Measurements from ENCODE around the gene ATP2B2.

The ATP2B2 gene

GRCh38 chr3:10510743-10511432, 5.5 kb upstream of the ATP2B2 start:
- DNase-seq (ENCODE audit: low read depth): no peak

GRCh38 chr3:10510086-10510742, 4.8 kb upstream of the ATP2B2 start:
- DNase-seq (ENCODE audit: low read depth): no peak

DNA sequence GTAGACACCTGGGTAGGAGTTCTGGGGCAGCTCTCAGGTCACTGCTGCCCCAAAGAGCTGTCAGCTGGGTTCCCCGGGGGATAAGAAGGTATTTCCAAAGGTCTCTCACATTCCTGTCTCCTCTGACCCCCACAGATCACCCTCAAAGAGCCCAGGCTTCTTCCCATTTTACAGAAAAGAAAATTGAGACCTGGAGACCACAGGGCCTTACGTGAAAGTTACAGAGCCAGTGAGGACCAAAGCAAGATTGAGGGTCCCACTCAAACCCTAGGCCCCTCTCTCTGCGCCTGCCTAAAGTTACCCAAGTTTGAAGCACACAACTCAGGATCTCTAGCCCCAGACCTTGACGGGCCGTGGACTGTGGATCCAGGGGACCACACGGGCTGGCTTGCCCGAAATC, 3.9 kb upstream of the ATP2B2 start:
- DNase-seq (ENCODE audit: low read depth): no peak

- DNase-seq (ENCODE audit: low read depth): no peak
These were observed 3.4 kb upstream of the ATP2B2 start for GRCh38 chr3:10508619-10509260.

- no peak for DNase-seq (ENCODE audit: low read depth)
These were observed 2.8 kb upstream of the ATP2B2 start for GRCh38 chr3:10508235-10508618.

- DNase-seq (ENCODE audit: low read depth): no peak
These were observed 1.9 kb upstream of the ATP2B2 start for GRCh38 chr3:10507331-10507730.

DNA sequence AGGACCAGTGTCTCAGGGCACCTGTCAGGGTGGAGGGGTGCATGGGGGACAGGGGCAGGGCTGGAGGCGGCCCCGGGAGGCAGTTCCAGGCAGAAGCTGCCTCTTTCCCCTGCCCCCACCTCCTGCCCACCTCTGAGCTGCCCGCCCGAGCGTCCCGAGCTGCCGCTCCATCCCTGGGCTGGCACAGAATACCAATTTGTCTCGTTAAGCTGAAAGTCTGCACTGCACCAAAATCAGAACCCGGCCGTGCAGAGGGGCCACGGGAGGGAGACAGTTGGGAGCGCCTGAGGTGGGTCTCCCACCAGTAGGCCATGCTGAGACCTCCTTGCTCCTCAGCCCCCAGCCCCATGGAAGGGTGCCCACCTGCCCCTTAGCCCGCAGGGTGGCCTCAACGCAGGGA, 1.3 kb upstream of the ATP2B2 start:
- DNase-seq (ENCODE audit: low read depth): no peak

GRCh38 chr3:10505791-10506585, 602 bp upstream of the ATP2B2 start:
- DNase-seq (ENCODE audit: low read depth): no peak

DNA sequence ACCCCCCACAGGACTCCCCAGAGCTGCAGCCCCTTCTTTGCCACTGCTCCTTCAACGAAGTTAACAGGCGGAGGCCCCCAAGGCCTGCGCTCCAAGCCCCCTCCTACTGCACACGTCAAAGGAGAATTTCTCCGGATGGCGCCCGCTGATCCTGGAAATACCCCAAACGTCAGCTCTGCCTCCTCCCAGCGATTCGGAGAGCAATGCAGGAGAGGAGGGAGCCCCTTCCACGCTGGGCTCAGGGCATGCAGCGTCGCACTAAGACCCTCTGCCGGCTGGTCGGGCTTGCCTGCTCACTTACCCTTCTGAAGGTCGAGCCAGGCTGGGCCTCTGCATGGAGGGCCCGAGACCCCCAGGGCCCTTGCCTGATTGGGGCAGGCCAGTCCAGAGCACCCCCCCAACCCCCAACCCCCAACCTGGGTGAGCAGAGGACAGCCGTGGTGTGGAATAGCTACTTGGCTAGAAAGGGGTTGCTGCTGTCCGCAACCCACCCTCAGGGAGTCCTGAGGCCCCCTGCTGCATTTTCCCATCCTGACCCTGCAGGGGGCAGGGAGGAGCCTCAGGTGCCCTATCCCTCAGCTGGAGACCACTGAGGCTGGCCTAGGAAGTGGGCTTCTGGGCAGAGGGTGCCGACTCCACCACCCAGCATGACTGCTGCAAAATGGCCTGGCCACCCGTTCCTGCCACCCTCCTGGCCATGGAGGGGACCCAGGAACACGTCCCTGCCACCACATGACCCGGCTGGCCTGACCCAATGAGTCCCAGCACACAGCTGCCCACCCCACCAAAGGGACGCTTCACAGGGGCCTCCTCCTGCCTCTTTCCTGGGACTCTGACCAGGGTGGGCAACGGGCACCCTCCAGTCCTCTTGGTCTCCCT, 976 bp downstream of the ATP2B2 start:
- DNase-seq (ENCODE audit: low read depth): no peak

DNA sequence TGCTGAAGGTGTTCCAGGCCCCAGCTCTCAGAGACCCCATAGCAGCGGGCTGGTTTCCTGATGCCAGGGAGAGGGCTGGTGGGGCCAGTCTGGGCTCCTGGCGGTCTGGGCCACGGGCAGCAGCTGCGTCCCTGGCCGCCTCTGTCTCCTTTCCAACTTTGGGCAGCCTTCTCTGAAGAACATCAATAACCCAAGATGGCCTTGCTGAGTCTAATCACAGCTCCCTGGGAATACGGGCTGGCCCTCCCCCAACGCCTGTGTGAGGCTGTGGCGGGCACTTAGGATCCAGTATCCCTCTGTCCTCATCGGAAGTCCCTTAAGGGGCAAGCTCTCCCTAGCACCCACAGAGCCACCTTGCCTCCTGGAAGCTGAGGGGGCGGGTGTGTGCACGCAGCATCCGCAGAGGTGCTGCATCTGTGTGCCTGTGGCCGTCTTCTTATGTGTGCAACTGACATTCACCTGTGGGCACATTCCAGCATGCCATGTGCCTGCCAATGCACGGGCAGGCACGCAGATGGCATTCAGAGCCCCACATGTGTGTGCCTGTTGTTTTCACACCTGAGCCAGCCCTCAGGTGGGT, 2.1 kb downstream of the ATP2B2 start:
- no peak for DNase-seq (ENCODE audit: low read depth)

GRCh38 chr3:10502185-10502880, 3.1 kb downstream of the ATP2B2 start:
- no peak for DNase-seq (ENCODE audit: low read depth)

- DNase-seq (ENCODE audit: low read depth): no peak
These were observed 3.7 kb downstream of the ATP2B2 start for GRCh38 chr3:10501664-10502052.

DNA sequence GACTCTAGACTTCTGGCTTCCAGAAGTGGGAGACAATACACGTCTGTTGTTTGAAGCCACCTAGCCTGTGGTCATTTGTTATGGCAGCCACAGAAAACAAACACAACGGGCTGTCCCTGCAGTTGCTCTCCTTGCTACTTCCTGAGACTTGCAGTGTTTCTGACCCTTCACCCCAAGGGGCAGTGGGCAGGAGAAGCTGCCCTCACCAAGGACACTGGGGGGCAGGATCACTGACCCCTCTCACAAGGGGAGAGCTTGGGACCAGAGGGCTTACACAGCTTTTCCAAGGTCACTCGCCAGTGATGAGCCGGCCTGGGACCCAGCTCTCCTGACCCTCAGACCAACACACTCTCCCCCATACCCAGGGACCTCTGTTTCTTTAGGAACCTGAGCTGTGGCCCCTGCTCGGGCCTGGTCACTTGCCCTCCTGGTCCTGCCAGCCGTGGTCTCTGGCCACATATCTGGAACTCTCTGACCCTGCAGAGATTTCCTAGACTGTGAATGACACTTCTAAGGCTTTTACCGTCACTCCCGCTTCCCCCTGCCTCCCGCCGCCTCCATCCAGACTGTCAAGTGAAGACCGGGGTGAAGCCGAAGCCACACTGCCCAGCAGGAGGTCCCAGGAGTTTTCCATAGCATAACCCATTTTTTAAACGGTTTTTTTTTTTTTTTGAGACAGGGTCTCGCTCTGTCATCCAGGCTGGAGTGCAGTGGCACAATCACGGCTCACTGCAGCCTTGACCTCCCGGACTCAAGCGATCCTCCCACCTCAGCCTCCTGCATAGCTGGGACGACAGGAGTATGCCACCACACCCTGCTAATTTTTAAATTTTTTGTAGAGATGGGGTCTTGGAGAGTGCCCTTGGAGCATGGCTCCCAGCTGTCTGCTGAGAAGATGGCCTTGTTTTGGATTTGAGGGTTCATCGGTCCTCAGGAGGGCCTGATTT, 4.4 kb downstream of the ATP2B2 start:
- DNase-seq (ENCODE audit: low read depth): no peak

DNA sequence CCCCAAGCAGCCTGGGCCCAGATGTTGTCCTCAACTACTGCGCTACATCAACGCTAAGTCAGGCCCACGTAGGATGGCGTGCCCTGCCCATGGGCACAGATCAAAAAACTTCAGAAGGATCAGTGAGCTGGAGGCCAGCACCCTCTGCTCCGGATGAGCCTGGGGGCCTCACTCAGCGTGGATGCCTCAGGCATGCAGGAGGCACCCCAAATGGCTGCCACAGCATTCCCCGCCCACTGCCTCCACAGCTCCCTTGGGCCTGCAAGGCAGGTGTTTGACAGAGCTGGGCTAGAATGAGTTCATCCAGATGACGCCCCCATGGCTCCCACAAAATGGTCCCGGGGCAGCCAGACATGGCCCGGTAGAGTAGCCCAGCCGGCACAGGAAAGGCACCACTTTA, 7.1 kb downstream of the ATP2B2 start:
- no peak for DNase-seq (ENCODE audit: low read depth)

- DNase-seq (ENCODE audit: low read depth): no peak
These were observed 7.9 kb downstream of the ATP2B2 start for GRCh38 chr3:10497439-10497838.

DNA sequence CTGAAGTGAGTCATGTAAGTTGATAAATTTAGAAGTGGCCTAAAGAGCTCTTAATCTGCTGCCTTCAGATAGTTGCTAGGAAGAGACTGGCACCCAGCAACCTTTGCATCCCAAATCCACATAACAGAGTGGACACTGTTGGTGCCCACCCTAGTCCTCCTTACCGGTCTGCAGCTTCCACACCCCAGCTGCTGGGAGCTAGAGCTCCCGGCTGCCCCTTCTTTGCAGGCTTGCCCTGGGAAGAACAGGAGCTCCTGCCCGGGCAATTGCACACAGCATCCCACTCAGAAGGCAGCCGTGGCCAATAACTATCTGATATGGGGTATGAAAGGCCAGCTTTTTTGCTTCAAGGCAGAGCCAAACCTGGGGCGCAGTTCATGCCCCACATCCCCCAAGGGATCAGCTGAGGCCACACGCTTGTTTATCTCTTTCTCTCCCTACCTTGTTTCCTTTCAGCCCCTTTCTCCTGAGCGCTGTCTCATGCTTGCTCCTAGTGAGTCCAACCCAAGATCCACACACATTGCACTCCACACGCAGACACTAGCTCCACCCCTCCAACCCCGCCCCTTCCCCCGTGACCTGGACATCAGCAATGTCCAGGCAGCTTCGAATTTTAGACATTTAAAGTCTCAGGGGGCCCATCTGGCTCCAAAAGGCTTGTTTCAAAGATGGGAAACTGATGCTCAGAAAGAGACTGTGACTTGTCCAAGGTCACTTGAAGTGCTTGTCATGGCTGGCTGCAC, 9.1 kb downstream of the ATP2B2 start:
- DNase-seq (ENCODE audit: low read depth): no peak

DNA sequence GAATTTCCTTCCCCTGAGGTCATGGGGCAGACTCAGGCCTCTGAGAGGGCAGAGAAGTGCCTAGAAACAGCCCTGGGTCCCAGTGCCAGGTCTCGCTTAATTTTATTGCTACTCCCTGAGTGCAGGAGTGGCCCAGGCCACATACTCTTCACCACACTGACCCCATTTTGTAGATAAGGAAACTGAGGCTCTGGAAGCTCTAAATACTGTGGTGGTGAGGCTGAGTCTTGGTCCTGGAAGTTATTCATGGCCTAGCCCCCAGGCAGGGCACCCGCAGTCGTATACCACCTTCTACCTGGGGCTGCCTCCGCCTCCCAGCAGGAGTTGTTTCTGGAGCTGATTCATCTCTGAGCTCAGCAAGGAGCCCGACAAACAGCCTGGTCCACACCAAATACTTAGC, 9.8 kb downstream of the ATP2B2 start:
- DNase-seq (ENCODE audit: low read depth): no peak

GRCh38 chr3:10495003-10495402, 10.4 kb downstream of the ATP2B2 start:
- DNase-seq (ENCODE audit: low read depth): no peak

DNA sequence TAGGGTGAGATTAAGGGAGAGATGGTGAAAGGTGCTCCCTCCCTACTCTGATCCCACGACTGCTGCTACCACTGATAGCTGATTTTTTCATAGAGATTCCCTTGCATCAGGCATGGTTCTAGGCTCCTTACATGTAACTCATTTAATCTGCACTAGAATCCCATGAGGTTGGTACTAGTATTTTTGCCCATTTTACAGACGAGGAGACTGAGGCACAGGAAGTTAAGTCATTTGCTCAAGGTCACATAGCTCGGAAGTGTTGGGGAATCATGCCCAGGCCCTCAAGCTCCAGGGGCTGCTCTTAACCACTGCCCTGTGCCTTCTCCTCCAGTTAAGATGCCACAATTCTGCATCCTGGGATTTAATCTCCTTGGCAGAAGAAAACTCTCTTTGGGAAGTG, 11.2 kb downstream of the ATP2B2 start:
- DNase-seq (ENCODE audit: low read depth): no peak

Measured in stromal cell of bone marrow (primary cell).